Prostate gland (tissue), 2 donors: ENCODE data around the gene ZNF710. TPM values are rescaled to one million over a fixed set of nuclear protein-coding genes. Genes with fewer than 3 reads are reported as not detected.
A peak's percentile ranks its signal among the peaks of the same experiment; 100 is the strongest.

Experiments used
- DNase-seq: peaks from one replicate; pipeline ENCODE4 v3.0.0-alpha.2; 2019; ENCODE audit warnings: low spot score
- H3K27ac ChIP-seq, 2 donors: fragments of 200-600 bp; sonication (generic); 2 replicates each; pipeline ENCODE4 v1.5.1; 2017 to 2019
- H3K27me3 ChIP-seq: fragments of 200-600 bp; sonication (generic); replicated peaks from 2 replicates; pipeline ENCODE4 v1.5.1; 2019; ENCODE audit not compliant: insufficient read depth
- H3K36me3 ChIP-seq, 2 donors: fragments of 200-600 bp; sonication (generic); 1 replicate in 1 of 2; 2 replicates in 1 of 2; pipeline versions ENCODE4 v1.5.1 to v1.8.1; 2017 to 2019
- H3K4me1 ChIP-seq: fragments of 200-600 bp; sonication (generic); replicated peaks from 2 replicates; pipeline ENCODE4 v1.5.1; 2019
- H3K4me3 ChIP-seq, 2 donors: fragments of 200-600 bp; sonication (generic); 2 replicates each; pipeline ENCODE4 v1.5.1; 2017 to 2019
- H3K9me3 ChIP-seq: fragments of 200-600 bp; sonication (generic); 2 replicates; pipeline ENCODE4 v1.5.1; 2017
- CTCF ChIP-seq, 4 experiments: fragments of 200-600 bp in 2 of 4; fragments of 450-650 bp in 2 of 4; sonication (generic) in 2 of 4; IDR thresholded peaks; 1 replicate in 3 of 4; 2 replicates in 1 of 4; pipeline ENCODE4 v1.5.1; 2016 to 2019; ENCODE audit warnings: antibody characterized with exemption in 4 of 4, mild to moderate bottlenecking in 2 of 4, moderate library complexity in 2 of 4
- POLR2A ChIP-seq: fragments of 450-650 bp; IDR thresholded peaks from one replicate; pipeline ENCODE4 v1.6.1; 2016; ENCODE audit warnings: antibody characterized with exemption, mild to moderate bottlenecking
- POLR2AphosphoS5 ChIP-seq: sonication (generic); formaldehyde crosslinking; IDR thresholded peaks from one replicate; pipeline ENCODE4 v1.6.1; 2017; ENCODE audit warnings: antibody characterized with exemption
- WGBS: methylation state at CpG from one replicate; pipeline ENCODE4 v1.1.5; 2018; 5-methylcytosine and 5-hydroxymethylcytosine counted together
- intact Hi-C: fragments of 100-400 bp; cut with DNase I; formaldehyde crosslinking; loops from one replicate; pipeline ENCODE4 v1.14.2; 2022
- total RNA-seq, 2 donors: library from RNA; depleted of rRNA; stranded (reverse); fragments of >200 nt; gene quantifications; one replicate each; pipeline ENCODE4 v1.1.0, GENCODE V29; 2016

The ZNF710 gene
- total RNA-seq, 2 donors from 2014 or later = 13.6 to 18.0 TPM

- WGBS = 63% methylated on average over 7 of the region's 7 CpGs
- Histone ChIP-seq H3K27me3 (no peaks in the 10 kb centered on the region), H3K4me3 (no peak overlapping the region), H3K27ac (no peak overlapping the region), H3K4me1 (no peaks in the 10 kb centered on the region), H3K36me3 (no peaks in the 10 kb centered on the region), H3K9me3 (no peaks in the 10 kb centered on the region)
- TF ChIP-seq POLR2AphosphoS5 (no peak), CTCF (IDR thresholded peaks at IDR 0.05) (no peak), POLR2A (no peak)
- DNase-seq = no peak
- intact Hi-C loops = no loop called here
Measured at GRCh38 chr15:90055182-90055581, 54.1 kb downstream of the ZNF710 start.

DNA sequence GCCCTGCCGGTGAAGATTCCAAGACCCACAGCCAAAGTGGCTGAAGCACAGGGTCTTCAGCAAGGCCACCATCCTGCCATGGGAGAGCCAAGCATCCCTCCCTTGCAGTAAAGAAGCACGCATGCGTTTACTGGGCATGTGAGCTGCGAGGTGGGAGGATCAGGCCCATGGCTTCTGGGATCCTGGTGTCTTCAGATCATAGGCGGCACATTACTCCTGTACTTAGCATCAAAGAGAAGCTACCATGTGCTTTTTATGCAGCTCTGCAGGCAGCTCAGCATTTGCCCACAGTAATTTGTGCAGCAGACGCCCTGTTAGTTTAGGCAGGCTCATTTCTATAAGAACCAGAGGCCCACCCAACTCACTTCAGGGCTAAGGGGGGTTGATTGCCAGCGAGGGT lies 55.4 kb downstream of the ZNF710 start:
- H3K27ac ChIP-seq = no peak overlapping the region
- TF ChIP-seq POLR2AphosphoS5 (no peak), CTCF (IDR thresholded peaks at IDR 0.05) (no peak)
- H3K4me1 ChIP-seq = peaks cover 3% of the 10 kb centered on the region
- H3K36me3 ChIP-seq = no peaks in the 10 kb centered on the region
- intact Hi-C loops = no loop called here
- no peaks in the 10 kb centered on the region for H3K9me3 ChIP-seq
- H3K27me3 ChIP-seq = no peaks in the 10 kb centered on the region
- no peak overlapping the region for H3K4me3 ChIP-seq
- WGBS = 83% methylated on average over 7 of the region's 7 CpGs
- no peak for DNase-seq

GRCh38 chr15:90058308-90058707 lies 57.2 kb downstream of the ZNF710 start:
- H3K27me3 ChIP-seq = no peaks in the 10 kb centered on the region
- 84% methylated on average over 4 of the region's 4 CpGs for WGBS
- DNase-seq = no peak
- no peaks in the 10 kb centered on the region for H3K9me3 ChIP-seq
- no peak overlapping the region for H3K27ac ChIP-seq
- TF ChIP-seq POLR2A = no peak
- TF ChIP-seq POLR2AphosphoS5 = no peak
- TF ChIP-seq CTCF (IDR thresholded peaks at IDR 0.05) = no peak
- H3K36me3 ChIP-seq = no peaks in the 10 kb centered on the region
- H3K4me3 ChIP-seq = no peak overlapping the region
- intact Hi-C loops = no loop called here
- peaks cover 18% of the 10 kb centered on the region for H3K4me1 ChIP-seq

GRCh38 chr15:90058775-90059174 lies 57.7 kb downstream of the ZNF710 start:
- intact Hi-C loops = no loop called here
- no peak overlapping the region for H3K4me3 ChIP-seq
- H3K4me1 ChIP-seq = peaks cover 18% of the 10 kb centered on the region
- no peak for DNase-seq
- H3K27me3 ChIP-seq = no peaks in the 10 kb centered on the region
- no peaks in the 10 kb centered on the region for H3K9me3 ChIP-seq
- peak overlapping the region; percentile 39 to 42 for H3K27ac ChIP-seq
- no peak for TF ChIP-seq POLR2A
- TF ChIP-seq POLR2AphosphoS5 = no peak
- no peak for TF ChIP-seq CTCF (IDR thresholded peaks at IDR 0.05)
- WGBS = 93% methylated on average over 5 of the region's 5 CpGs
- no peaks in the 10 kb centered on the region for H3K36me3 ChIP-seq

DNA sequence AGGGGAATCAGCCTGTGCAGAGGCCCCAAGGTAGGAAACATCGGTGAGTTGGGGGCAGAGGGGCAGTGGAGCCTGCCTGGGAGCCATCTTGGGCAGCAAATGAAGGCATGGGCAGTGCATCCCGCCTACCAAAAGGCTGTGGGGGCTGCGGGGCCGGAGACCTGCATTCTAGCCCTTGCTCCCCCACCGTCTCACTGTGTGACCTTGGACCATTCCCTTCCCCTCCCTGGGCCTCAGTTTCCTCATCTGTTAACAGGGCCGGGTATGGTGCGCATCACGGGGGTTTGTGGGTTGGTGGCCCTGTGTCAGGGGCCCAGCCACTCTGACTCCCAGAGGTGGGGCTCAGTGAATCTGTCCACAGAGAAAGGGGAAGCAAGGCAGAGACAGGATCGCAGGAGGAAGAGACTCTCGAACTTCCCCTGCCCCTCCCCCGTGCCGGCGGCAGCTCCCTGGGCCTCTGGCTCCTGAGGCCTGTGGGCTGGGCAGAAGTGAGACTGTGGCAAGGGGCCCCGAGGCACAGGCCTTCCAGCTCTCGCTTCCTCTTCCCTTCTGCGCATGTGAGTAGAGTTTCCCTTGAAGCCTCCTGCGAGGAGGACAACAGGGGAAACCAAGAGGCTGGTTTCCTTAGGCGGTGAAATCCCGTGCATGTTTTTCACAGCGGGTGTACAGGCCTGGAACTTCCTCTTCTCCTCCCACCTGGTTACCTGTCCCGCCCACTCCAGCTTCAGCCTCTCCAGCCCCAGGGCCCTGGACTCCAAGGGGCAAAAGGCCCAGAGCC lies 58.3 kb downstream of the ZNF710 start:
- Histone ChIP-seq H3K27ac (peak overlapping the region; percentile 39 to 42), H3K9me3 (no peaks in the 10 kb centered on the region), H3K4me1 (peaks cover 18% of the 10 kb centered on the region), H3K27me3 (no peaks in the 10 kb centered on the region), H3K4me3 (no peak overlapping the region), H3K36me3 (no peaks in the 10 kb centered on the region)
- no peak for DNase-seq
- WGBS = 70% methylated on average over 21 of the region's 21 CpGs
- TF ChIP-seq CTCF (IDR thresholded peaks at IDR 0.05) (no peak), POLR2AphosphoS5 (peak; percentile 17), POLR2A (no peak)
- intact Hi-C loops = no loop called here
